KOPT-K1 (cell line): ENCODE measurements around the gene PGPEP1.

Source experiments
- H3K27ac ChIP-seq: fragments of 200-600 bp; sonication (generic); 2 replicates; pipeline ENCODE4 v1.5.1; 2016; ENCODE audit warnings: antibody characterized with exemption, mild to moderate bottlenecking, low read depth, low read length; ENCODE audit not compliant: poor library complexity, severe bottlenecking
- H3K36me3 ChIP-seq: fragments of 200-600 bp; sonication (generic); 2 replicates; pipeline ENCODE4 v1.5.1; 2017; ENCODE audit warnings: antibody characterized with exemption, mild to moderate bottlenecking, low read length, moderate library complexity; ENCODE audit not compliant: insufficient read depth
- H3K9me3 ChIP-seq: fragments of 200-600 bp; sonication (generic); 2 replicates; pipeline ENCODE4 v1.5.1; 2017; ENCODE audit warnings: antibody characterized with exemption, low read length, mild to moderate bottlenecking; ENCODE audit not compliant: insufficient read depth, poor library complexity, severe bottlenecking

PGPEP1 gene

GRCh38 chr19:18418483-18419194, 78.2 kb downstream of the PGPEP1 start:
- peak overlapping the region; percentile 86 for H3K27ac ChIP-seq
- no peaks in the 10 kb centered on the region for H3K9me3 ChIP-seq
- no peaks in the 10 kb centered on the region for H3K36me3 ChIP-seq

GRCh38 chr19:18419195-18419698, 78.8 kb downstream of the PGPEP1 start, which contains the start of gene SSBP4:
TSS of gene SSBP4 (plus strand) at chr19:18419398. CDS start at chr19:18419649, 251 bp downstream.
- H3K27ac ChIP-seq = peak within 1 kb of the TSS; percentile 86
- no peaks in the 10 kb centered on the region for H3K36me3 ChIP-seq
- no peaks in the 10 kb centered on the region for H3K9me3 ChIP-seq
